Measurements from ENCODE around the gene UNC119.
A peak's percentile ranks its signal among the peaks of the same experiment; 100 is the strongest.

The UNC119 gene

DNA sequence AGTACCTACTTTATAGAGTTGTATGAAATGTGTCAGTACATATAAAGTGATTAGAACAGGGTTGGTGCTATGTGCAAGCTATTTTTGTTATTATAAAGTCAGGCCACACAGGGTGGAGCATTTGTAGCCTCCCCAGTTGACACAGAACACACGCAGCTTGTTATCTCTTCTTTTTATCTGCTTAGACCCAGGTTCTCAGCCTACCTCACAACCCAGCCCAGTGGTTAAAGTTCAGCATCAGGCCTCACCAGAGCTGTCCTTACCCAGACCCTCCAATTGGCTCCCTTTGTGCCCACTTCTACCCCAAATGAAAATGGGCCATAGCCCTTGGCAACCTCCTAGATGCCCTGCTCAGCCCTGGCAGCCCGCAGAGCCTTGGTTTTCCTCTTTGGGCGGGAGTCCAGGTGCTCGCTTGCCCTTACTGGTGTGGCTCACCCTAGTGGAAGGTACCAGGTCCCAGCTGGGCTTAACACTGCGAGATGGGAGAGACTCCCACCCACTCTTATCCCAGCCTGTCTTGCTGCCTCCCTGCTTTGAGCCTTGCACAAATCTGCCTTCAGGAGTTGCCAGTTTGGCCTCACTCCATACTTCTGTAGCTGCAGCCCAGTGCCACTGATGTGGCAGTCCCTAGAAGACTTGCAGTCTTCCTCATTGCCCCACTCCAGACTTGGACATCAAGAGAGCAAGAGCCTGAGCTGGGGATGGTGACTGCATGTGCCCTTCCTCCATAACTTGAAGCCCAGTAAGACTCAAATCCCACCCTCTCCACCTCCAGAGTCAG is 20.0 kb upstream of the UNC119 start:
- TF ChIP-seq CTCF (conservative IDR thresholded peaks at IDR 0.05; ENCODE audit: low read length): no peak
- peak overlapping the region; percentile 97 for H3K4me3 ChIP-seq (ENCODE audit: low read length)
- DNase-seq (ENCODE audit: low read depth): no peak

DNA sequence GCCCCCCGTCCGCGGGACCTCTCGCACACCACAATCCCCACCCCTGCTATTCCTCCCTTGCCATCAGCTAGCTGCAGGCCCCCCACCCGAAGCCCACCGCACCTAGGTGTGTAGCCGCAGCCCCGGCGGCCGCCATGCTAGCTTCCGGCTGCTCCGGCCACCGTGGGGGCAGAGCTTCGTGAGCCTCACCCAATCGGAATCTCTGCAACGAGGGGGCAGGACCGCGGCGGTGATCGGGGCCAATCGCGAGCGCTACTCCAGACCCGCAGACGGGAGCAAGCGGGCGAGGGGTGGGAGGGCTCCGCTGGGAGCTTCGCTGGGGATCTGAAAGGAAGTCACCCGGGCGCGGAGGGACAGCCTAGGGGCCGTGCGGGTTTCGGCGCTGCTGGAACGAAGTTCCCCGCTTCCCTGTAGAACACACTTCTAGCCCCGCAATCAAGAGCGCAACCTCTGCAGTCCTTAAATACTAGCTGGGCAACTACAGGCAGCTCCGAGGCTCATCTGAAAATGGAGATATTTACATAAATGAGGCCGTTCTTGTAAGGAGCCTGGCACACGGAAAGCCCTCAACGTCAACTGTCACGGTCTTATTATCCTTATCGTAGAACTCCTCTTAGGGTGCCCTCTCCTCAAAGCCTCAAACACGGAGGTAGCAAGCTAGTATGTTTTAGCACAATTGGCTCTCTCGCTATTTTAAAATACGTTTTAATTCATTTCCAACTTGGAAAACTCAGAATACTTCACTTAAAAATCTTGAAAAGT is 19.1 kb upstream of the UNC119 start, which contains the start of gene PIGS:
TSS of gene PIGS (minus strand) at position 164 of the 762 bp plus-strand sequence. CDS start at position 136, 28 bp downstream.
- peak within 1 kb of the TSS; percentile 97 for H3K4me3 ChIP-seq (ENCODE audit: low read length)
- peak; percentile 87 for DNase-seq (ENCODE audit: low read depth)
- TF ChIP-seq CTCF (conservative IDR thresholded peaks at IDR 0.05; ENCODE audit: low read length): no peak

- H3K4me3 ChIP-seq (ENCODE audit: low read length): peak overlapping the region; percentile 97
- no peak for TF ChIP-seq CTCF (conservative IDR thresholded peaks at IDR 0.05; ENCODE audit: low read length)
- DNase-seq (ENCODE audit: low read depth): no peak
Measured at GRCh38 chr17:28570716-28571360, 18.4 kb upstream of the UNC119 start.

GRCh38 chr17:28569446-28569845 is 17.0 kb upstream of the UNC119 start:
- no peak for DNase-seq (ENCODE audit: low read depth)
- TF ChIP-seq CTCF (conservative IDR thresholded peaks at IDR 0.05; ENCODE audit: low read length): no peak
- H3K4me3 ChIP-seq (ENCODE audit: low read length): no peak overlapping the region

- H3K4me3 ChIP-seq (ENCODE audit: low read length): no peak overlapping the region
- no peak for DNase-seq (ENCODE audit: low read depth)
- no peak for TF ChIP-seq CTCF (conservative IDR thresholded peaks at IDR 0.05; ENCODE audit: low read length)
Measured at GRCh38 chr17:28567604-28568003, 15.2 kb upstream of the UNC119 start.

DNA sequence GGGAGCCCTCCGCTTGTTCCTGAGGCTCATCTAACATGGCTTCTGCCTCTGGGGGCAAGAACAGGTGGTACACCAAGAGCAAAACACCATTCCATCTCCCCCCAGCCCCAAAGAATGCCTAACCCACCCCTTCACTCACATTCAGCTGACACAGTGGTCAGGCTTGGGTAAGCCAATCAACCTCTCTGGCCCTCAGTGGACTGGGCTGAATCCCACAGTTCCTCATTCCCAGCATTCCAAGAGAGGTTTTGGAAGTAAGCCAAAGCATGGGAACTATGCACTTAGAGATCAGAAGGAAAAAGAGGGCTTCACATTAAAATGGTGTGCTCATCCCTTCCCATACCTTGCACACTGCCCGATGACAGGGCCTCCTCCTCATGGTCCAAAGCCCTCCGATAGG is 11.1 kb upstream of the UNC119 start:
- no peak overlapping the region for H3K4me3 ChIP-seq (ENCODE audit: low read length)
- TF ChIP-seq CTCF (conservative IDR thresholded peaks at IDR 0.05; ENCODE audit: low read length): no peak
- DNase-seq (ENCODE audit: low read depth): peak; percentile 65

All from AG10803 (cell line).